GM23248 (cell line): ENCODE results near the gene MEX3D. TPM values are rescaled to one million over a fixed set of nuclear protein-coding genes. Genes with fewer than 3 reads are reported as not detected.
A peak's percentile ranks its signal among the peaks of the same experiment; 100 is the strongest.

Experiments used
- DNase-seq: peaks from one replicate; pipeline ENCODE4 v3.0.0-alpha.2; 2015
- H2AFZ ChIP-seq: fragments of 200-600 bp; sonication (generic); 2 replicates; pipeline ENCODE4 v1.6.1; 2016; ENCODE audit warnings: antibody characterized with exemption
- H3F3A ChIP-seq: fragments of 200-600 bp; sonication (generic); 2 replicates; pipeline ENCODE4 v1.6.1; 2016; ENCODE audit warnings: mild to moderate bottlenecking, antibody characterized with exemption, mixed run types; ENCODE audit not compliant: insufficient read depth
- H3K27ac ChIP-seq: fragments of 200-600 bp; sonication (generic); 2 replicates; pipeline ENCODE4 v1.5.1; 2016; ENCODE audit warnings: mild to moderate bottlenecking
- H3K27me3 ChIP-seq: fragments of 200-600 bp; sonication (generic); replicated peaks from 2 replicates; pipeline ENCODE4 v1.6.1; 2016; ENCODE audit warnings: mild to moderate bottlenecking; ENCODE audit not compliant: insufficient read depth
- H3K36me3 ChIP-seq: fragments of 200-600 bp; sonication (generic); 2 replicates; pipeline ENCODE4 v1.6.1; 2016; ENCODE audit warnings: low read depth, mild to moderate bottlenecking
- H3K4me1 ChIP-seq: fragments of 200-600 bp; sonication (generic); 2 replicates; pipeline ENCODE4 v1.6.1; 2016; ENCODE audit warnings: mild to moderate bottlenecking; ENCODE audit not compliant: insufficient read depth
- H3K4me2 ChIP-seq: fragments of 200-600 bp; sonication (generic); one replicate; pipeline ENCODE4 v1.6.1; 2016; ENCODE audit warnings: mild to moderate bottlenecking; ENCODE audit not compliant: unreplicated experiment
- H3K4me3 ChIP-seq: fragments of 200-600 bp; sonication (generic); 2 replicates; pipeline ENCODE4 v1.5.1; 2016; ENCODE audit warnings: mild to moderate bottlenecking
- H3K79me2 ChIP-seq: fragments of 200-600 bp; sonication (generic); 2 replicates; pipeline ENCODE4 v1.6.1; 2016; ENCODE audit warnings: mild to moderate bottlenecking; ENCODE audit not compliant: insufficient read depth
- H3K9ac ChIP-seq: fragments of 200-600 bp; sonication (generic); 2 replicates; pipeline ENCODE4 v1.6.1; 2016; ENCODE audit warnings: mild to moderate bottlenecking
- H3K9me2 ChIP-seq: fragments of 200-600 bp; sonication (generic); 2 replicates; pipeline ENCODE4 v1.6.1; 2016; ENCODE audit warnings: mixed run types, mild to moderate bottlenecking, moderate library complexity; ENCODE audit not compliant: insufficient read depth
- H3K9me3 ChIP-seq: fragments of 200-600 bp; sonication (generic); one replicate; pipeline ENCODE4 v1.6.1; 2017; ENCODE audit warnings: low read depth
- H4K20me1 ChIP-seq: fragments of 200-600 bp; sonication (generic); 2 replicates; pipeline ENCODE4 v1.6.0; 2016; ENCODE audit not compliant: insufficient read depth
- EZH2 ChIP-seq: fragments of 200-600 bp; sonication (generic); IDR thresholded peaks from 2 replicates; pipeline ENCODE4 v1.6.1; 2018; ENCODE audit warnings: antibody characterized with exemption, mild to moderate bottlenecking; ENCODE audit not compliant: insufficient read depth, poor library complexity, severe bottlenecking
- EZH2phosphoT487 ChIP-seq: fragments of 200-600 bp; sonication (generic); IDR thresholded peaks from 2 replicates; pipeline ENCODE4 v1.6.1; 2018; ENCODE audit warnings: antibody characterized with exemption, moderate library complexity, mild to moderate bottlenecking, low read depth; ENCODE audit not compliant: insufficient read depth
- WGBS, 2 experiments: methylation state at CpG; one replicate each; pipeline ENCODE4 v1.1.6; 2015 to 2017; ENCODE audit warnings: low lambda C conversion rate in 2 of 2, low coverage in 1 of 2; ENCODE audit errors: missing lambda C conversion rate in 2 of 2; 5-methylcytosine and 5-hydroxymethylcytosine counted together
- in situ Hi-C: fragments of 300-500 bp; cut with MboI; formaldehyde crosslinking; loops from 2 replicates; pipeline ENCODE4 v1.15.0; 2020
- polyA plus RNA-seq: library from polyadenylated mRNA; unstranded; fragments of >200 nt; fragmentation: Nextera tagmentation; extraction: Ambion mirVana; gene quantifications from 2 replicates; pipeline ENCODE4 v1.2.1, GENCODE V29; 2016
- total RNA-seq: library from RNA; depleted of rRNA; stranded (reverse); fragments of >200 nt; shearing (Covaris generic); gene quantifications from 2 replicates; pipeline ENCODE4 v1.2.3, GENCODE V29; 2014

Gene MEX3D
- total and polyA plus RNA-seq, 2 experiments from 2014 or later = 2.6 to 50.3 TPM

DNA sequence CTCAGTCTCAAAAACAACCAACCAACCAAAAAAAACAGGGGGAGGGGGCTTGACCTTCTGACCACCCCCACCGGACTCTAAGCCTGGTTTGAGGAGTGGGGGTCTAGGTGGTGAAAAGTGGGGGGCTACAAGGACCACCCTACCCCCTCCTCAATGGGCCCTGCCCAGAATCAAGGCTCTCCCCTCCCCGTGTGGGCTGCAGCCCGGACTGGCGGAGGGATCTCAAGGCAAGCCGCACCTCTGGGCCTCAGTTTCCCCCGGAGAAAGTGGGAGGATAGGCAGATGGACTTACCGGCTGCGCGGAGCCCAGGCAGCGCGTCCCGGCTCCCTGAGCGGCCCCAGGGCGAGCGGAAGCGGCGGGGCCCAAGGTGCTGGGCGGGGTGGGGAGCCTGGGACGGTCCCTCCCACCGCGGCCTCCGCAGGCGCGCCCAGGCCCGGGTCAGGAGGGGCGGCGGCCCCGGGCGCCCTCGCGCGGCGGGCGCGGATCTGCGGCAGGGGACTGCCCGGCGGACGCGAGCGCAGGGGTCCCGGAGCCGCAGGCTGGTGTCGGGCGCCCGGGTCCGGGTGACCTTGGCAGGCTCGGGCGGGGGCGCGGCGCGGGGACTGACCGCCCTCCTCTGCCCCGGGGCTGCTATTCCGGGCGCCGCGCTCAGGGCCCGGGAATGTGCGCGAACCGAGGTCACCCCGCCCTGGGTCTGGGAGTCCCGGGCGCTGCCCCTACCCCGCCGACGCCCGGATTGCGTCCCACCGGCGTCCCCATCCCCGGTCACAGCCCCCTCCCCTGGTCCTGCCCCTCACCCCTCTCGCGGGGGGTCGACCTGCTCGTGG, 55.2 kb downstream of the MEX3D start, which contains the start of gene ADAMTSL5:
ADAMTSL5 (minus strand) TSS at position 349 of the 828 bp plus-strand sequence. CDS start 2,076 bp downstream, outside the sequence.
- Histone ChIP-seq H4K20me1 (no peaks in the 10 kb centered on the region), H3K9ac (peak within 1 kb of the TSS; percentile 84), H3K9me3 (no peaks in the 10 kb centered on the region), H3F3A (peaks cover 14% of the 10 kb centered on the region; the same call in 1 of the 2 replicates), H2AFZ (peak within 1 kb of the TSS; percentile 69), H3K4me1 (no peaks in the 10 kb centered on the region), H3K27me3 (no peaks in the 10 kb centered on the region), H3K4me2 (peak within 1 kb of the TSS; percentile 78), H3K9me2 (no peaks in the 10 kb centered on the region), H3K27ac (peak within 1 kb of the TSS; percentile 48), H3K79me2 (peaks cover 7% of the 10 kb centered on the region; the same call in 1 of the 2 replicates), H3K36me3 (no peaks in the 10 kb centered on the region), H3K4me3 (peak within 1 kb of the TSS; percentile 95)
- DNase-seq = peak; percentile 88
- no peak for TF ChIP-seq EZH2
- TF ChIP-seq EZH2phosphoT487 = no peak
- in situ Hi-C loops = no loop called here
- WGBS, 2 experiments = 1% methylated on average over 18 to 56 of the region's 78 CpGs

GRCh38 chr19:1511318-1512317, 56.5 kb downstream of the MEX3D start:
- in situ Hi-C loops = no loop called here
- DNase-seq = no peak

DNA sequence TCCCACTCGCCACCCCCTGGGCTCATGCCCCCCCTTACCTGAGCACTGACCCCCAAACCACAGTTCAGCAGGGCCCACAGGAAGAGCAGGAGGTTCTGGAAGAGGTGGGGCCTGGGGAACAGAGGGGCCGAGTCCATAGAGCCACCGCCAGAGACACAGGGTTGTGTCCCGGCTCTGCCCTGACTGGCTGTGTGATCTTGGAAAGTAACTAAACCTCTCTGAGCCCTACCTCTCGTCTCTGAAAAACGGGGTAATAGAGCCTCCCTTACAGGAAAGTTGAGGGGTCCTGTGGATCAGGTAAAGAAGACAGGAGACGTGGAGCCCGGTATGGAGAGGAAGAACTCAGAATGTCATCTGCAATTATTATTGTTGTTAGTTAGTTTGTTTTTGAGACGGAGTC, 57.3 kb downstream of the MEX3D start:
- no peak overlapping the region for H3K4me2 ChIP-seq
- no peak overlapping the region for H3K9ac ChIP-seq
- no peak for TF ChIP-seq EZH2phosphoT487
- no peak for TF ChIP-seq EZH2
- peaks cover 7% of the 10 kb centered on the region; the same call in 1 of the 2 replicates for H3K79me2 ChIP-seq
- H3K27me3 ChIP-seq = no peaks in the 10 kb centered on the region
- in situ Hi-C loops = no loop called here
- no peak for DNase-seq
- H3K4me3 ChIP-seq = no peak overlapping the region
- H3F3A ChIP-seq = peaks cover 14% of the 10 kb centered on the region; the same call in 1 of the 2 replicates
- no peak overlapping the region for H3K27ac ChIP-seq
- no peaks in the 10 kb centered on the region for H3K9me2 ChIP-seq
- no peaks in the 10 kb centered on the region for H3K36me3 ChIP-seq
- H3K9me3 ChIP-seq = no peaks in the 10 kb centered on the region
- H2AFZ ChIP-seq = no peak overlapping the region
- H4K20me1 ChIP-seq = no peaks in the 10 kb centered on the region
- WGBS, 2 experiments = 79 to 90% methylated on average over 6 to 9 of the region's 9 CpGs
- no peaks in the 10 kb centered on the region for H3K4me1 ChIP-seq

More at GRCh38 chr19:1511318-1512317, 56.5 kb downstream of the MEX3D start:
- TF ChIP-seq EZH2 = no peak
- TF ChIP-seq EZH2phosphoT487 = no peak
- WGBS, 2 experiments = 63 to 74% methylated on average over 21 to 22 of the region's 22 CpGs
- Histone ChIP-seq H3K79me2 (peaks cover 7% of the 10 kb centered on the region; the same call in 1 of the 2 replicates), H3F3A (peaks cover 14% of the 10 kb centered on the region; the same call in 1 of the 2 replicates), H3K4me2 (peak overlapping the region; percentile 78), H3K27ac (no peak overlapping the region), H3K4me1 (no peaks in the 10 kb centered on the region), H3K9ac (no peak overlapping the region), H2AFZ (no peak overlapping the region), H3K27me3 (no peaks in the 10 kb centered on the region), H4K20me1 (no peaks in the 10 kb centered on the region), H3K9me2 (no peaks in the 10 kb centered on the region), H3K4me3 (peak overlapping the region; percentile 95), H3K9me3 (no peaks in the 10 kb centered on the region), H3K36me3 (no peaks in the 10 kb centered on the region)

DNA sequence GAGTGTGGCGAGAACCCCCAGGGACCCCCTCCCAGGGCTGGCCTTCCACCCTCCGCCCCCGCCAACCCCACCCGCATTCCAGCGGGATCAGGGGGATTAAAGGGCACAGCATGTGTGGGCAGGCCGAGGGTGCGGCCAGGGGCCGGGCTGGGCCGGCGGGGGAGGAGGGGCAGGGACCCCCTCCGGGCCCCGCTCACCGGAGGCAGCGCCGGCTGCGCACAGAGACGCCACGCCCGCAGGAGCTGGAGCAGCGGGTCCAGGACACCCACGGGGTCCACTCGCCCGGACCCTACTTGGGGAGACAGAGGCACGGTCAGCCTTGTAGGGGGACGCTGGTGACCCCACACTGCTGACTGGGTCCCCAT, 57.7 kb downstream of the MEX3D start:
- DNase-seq = no peak
- no peak overlapping the region for H3K4me2 ChIP-seq
- H3K79me2 ChIP-seq = peaks cover 7% of the 10 kb centered on the region; the same call in 1 of the 2 replicates
- H3K9me3 ChIP-seq = no peaks in the 10 kb centered on the region
- H3K9me2 ChIP-seq = no peaks in the 10 kb centered on the region
- no peaks in the 10 kb centered on the region for H4K20me1 ChIP-seq
- no peak overlapping the region for H3K27ac ChIP-seq
- no peaks in the 10 kb centered on the region for H3K27me3 ChIP-seq
- TF ChIP-seq EZH2phosphoT487 (no peak), EZH2 (no peak)
- H2AFZ ChIP-seq = no peak overlapping the region
- H3K9ac ChIP-seq = no peak overlapping the region
- H3K4me1 ChIP-seq = no peaks in the 10 kb centered on the region
- 80% methylated on average over 1 to 23 of the region's 25 CpGs for WGBS, 2 experiments
- no peak overlapping the region for H3K4me3 ChIP-seq
- in situ Hi-C loops = no loop called here
- H3F3A ChIP-seq = peaks cover 14% of the 10 kb centered on the region; the same call in 1 of the 2 replicates
- H3K36me3 ChIP-seq = no peaks in the 10 kb centered on the region
